Measurements from ENCODE around the gene CHRND. TPM values are rescaled to one million over a fixed set of nuclear protein-coding genes. Genes with fewer than 3 reads are reported as not detected.

Gene CHRND
- total RNA-seq, 1 donor from 2014 or later: not detected

- TF ChIP-seq CTCF (IDR thresholded peaks at IDR 0.05): no peak
- H3K9me3 ChIP-seq: no peaks in the 10 kb centered on the region
- H3K27ac ChIP-seq: no peak overlapping the region
- H3K36me3 ChIP-seq: peaks cover 23 to 53% of the 10 kb centered on the region in 2 donors
- H3K4me1 ChIP-seq: no peaks in the 10 kb centered on the region
- H3K4me3 ChIP-seq: no peak overlapping the region
- no peak for DNase-seq (ENCODE audit: low spot score in 2 of 2)
- H3K27me3 ChIP-seq: no peaks in the 10 kb centered on the region
- intact Hi-C loops (cut with DNase I): no loop called here
Measured at GRCh38 chr2:232575404-232575746, 49.4 kb downstream of the CHRND start.

- Histone ChIP-seq H3K27ac (no peak overlapping the region), H3K4me3 (no peak overlapping the region), H3K9me3 (no peaks in the 10 kb centered on the region), H3K36me3 (peaks cover 24 to 55% of the 10 kb centered on the region in 2 donors), H3K4me1 (no peaks in the 10 kb centered on the region), H3K27me3 (no peaks in the 10 kb centered on the region)
- DNase-seq (ENCODE audit: low spot score in 2 of 2): no peak
- intact Hi-C loops (cut with DNase I): no loop called here
- TF ChIP-seq CTCF (IDR thresholded peaks at IDR 0.05): no peak
Measured at GRCh38 chr2:232576995-232577394, 51.0 kb downstream of the CHRND start.

GRCh38 chr2:232577841-232578240, 51.9 kb downstream of the CHRND start:
- Histone ChIP-seq H3K4me1 (no peaks in the 10 kb centered on the region), H3K9me3 (no peaks in the 10 kb centered on the region), H3K36me3 (peaks cover 28 to 55% of the 10 kb centered on the region in 2 donors), H3K4me3 (no peak overlapping the region), H3K27me3 (no peaks in the 10 kb centered on the region), H3K27ac (no peak overlapping the region)
- TF ChIP-seq CTCF (IDR thresholded peaks at IDR 0.05): no peak
- DNase-seq (ENCODE audit: low spot score in 2 of 2): no peak
- intact Hi-C loops (cut with DNase I): no loop called here

- Histone ChIP-seq H3K36me3 (peaks cover 26 to 47% of the 10 kb centered on the region in 2 donors), H3K4me3 (no peak overlapping the region), H3K9me3 (no peaks in the 10 kb centered on the region), H3K27me3 (no peaks in the 10 kb centered on the region), H3K4me1 (no peaks in the 10 kb centered on the region), H3K27ac (no peak overlapping the region)
- intact Hi-C loops (cut with DNase I): no loop called here
- TF ChIP-seq CTCF (IDR thresholded peaks at IDR 0.05): no peak
- DNase-seq (ENCODE audit: low spot score in 2 of 2): no peak
Measured at GRCh38 chr2:232578626-232579025, 52.7 kb downstream of the CHRND start.

- no peak overlapping the region for H3K4me3 ChIP-seq
- DNase-seq (ENCODE audit: low spot score in 2 of 2): no peak
- H3K9me3 ChIP-seq: no peaks in the 10 kb centered on the region
- H3K27ac ChIP-seq: no peak overlapping the region
- H3K4me1 ChIP-seq: no peaks in the 10 kb centered on the region
- intact Hi-C loops (cut with DNase I): no loop called here
- TF ChIP-seq CTCF (IDR thresholded peaks at IDR 0.05): no peak
- peaks cover 13 to 35% of the 10 kb centered on the region in 2 donors for H3K36me3 ChIP-seq
- no peaks in the 10 kb centered on the region for H3K27me3 ChIP-seq
Measured at GRCh38 chr2:232580648-232580981, 54.7 kb downstream of the CHRND start.

GRCh38 chr2:232581725-232582124, 55.8 kb downstream of the CHRND start:
- peaks cover 13 to 35% of the 10 kb centered on the region in 2 donors for H3K36me3 ChIP-seq
- no peak overlapping the region for H3K27ac ChIP-seq
- no peak overlapping the region for H3K4me3 ChIP-seq
- no peak for DNase-seq (ENCODE audit: low spot score in 2 of 2)
- H3K27me3 ChIP-seq: no peaks in the 10 kb centered on the region
- no peaks in the 10 kb centered on the region for H3K4me1 ChIP-seq
- intact Hi-C loops (cut with DNase I): no loop called here
- TF ChIP-seq CTCF (IDR thresholded peaks at IDR 0.05): no peak
- no peaks in the 10 kb centered on the region for H3K9me3 ChIP-seq

Data from ascending aorta (tissue), 2 donors.